ENCODE data around the gene APOA5.

The APOA5 gene

DNA sequence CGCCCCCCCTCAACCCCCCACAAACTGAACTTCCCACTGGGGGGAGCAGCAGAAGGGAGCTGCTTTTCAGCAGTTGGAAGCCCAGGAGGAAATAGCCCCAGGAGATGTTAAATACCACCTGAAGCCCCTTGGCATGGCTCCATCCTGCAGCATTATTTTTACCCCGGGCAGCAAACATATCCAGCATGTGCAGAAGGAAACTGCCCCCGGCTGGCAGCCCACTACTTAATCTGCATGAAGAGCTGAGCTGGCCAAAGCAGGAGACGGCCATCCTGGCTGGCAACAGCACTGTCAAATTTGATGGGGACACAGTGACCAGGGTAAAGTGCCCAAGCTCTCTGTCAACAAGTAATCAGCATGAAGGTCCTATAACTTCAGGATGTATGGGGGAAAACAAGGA is 50.9 kb downstream of the APOA5 start:
- H3K4me3 ChIP-seq (ENCODE audit: low read depth, low read length), result no peak overlapping the region
- TF ChIP-seq, protein P1, sequence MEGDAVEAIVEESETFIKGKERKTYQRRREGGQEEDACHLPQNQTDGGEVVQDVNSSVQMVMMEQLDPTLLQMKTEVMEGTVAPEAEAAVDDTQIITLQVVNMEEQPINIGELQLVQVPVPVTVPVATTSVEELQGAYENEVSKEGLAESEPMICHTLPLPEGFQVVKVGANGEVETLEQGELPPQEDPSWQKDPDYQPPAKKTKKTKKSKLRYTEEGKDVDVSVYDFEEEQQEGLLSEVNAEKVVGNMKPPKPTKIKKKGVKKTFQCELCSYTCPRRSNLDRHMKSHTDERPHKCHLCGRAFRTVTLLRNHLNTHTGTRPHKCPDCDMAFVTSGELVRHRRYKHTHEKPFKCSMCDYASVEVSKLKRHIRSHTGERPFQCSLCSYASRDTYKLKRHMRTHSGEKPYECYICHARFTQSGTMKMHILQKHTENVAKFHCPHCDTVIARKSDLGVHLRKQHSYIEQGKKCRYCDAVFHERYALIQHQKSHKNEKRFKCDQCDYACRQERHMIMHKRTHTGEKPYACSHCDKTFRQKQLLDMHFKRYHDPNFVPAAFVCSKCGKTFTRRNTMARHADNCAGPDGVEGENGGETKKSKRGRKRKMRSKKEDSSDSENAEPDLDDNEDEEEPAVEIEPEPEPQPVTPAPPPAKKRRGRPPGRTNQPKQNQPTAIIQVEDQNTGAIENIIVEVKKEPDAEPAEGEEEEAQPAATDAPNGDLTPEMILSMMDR (IDR thresholded peaks at IDR 0.05; ENCODE audit: low read depth, low read length), result no peak
- H3K4me1 ChIP-seq, result peaks cover 9% of the 10 kb centered on the region
- no peaks in the 10 kb centered on the region for H3K27me3 ChIP-seq
- H3K36me3 ChIP-seq, result peaks cover under 1% of the 10 kb centered on the region; the same call in 1 of the 2 replicates
- no peak for DNase-seq
- H3K9me3 ChIP-seq, result no peaks in the 10 kb centered on the region
